Measurements from ENCODE around the gene ATP1A1.

The ATP1A1 gene

GRCh38 chr1:116345011-116345410 is 28.0 kb upstream of the ATP1A1 start:
- no peak for DNase-seq (ENCODE audit: low read depth)

DNA sequence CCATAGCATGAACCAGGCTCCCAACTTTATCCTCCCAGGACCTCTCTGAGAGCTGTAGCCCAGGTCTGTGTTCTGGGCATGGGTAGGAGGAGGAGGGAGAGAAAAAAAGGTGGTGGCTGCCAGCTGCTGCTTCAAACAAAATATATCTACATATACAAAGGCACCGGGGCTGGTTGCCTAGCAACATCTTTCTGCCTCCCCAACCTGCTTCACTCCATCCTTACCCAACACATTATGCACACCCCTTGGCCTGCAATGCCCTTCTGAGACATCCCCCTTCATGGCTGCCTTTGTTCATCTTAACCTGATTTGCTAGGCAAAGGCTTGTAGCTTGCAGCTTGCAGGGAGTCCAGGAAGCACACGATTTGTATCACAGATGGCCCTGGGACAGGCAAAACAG is 27.2 kb upstream of the ATP1A1 start:
- no peak for DNase-seq (ENCODE audit: low read depth)

DNA sequence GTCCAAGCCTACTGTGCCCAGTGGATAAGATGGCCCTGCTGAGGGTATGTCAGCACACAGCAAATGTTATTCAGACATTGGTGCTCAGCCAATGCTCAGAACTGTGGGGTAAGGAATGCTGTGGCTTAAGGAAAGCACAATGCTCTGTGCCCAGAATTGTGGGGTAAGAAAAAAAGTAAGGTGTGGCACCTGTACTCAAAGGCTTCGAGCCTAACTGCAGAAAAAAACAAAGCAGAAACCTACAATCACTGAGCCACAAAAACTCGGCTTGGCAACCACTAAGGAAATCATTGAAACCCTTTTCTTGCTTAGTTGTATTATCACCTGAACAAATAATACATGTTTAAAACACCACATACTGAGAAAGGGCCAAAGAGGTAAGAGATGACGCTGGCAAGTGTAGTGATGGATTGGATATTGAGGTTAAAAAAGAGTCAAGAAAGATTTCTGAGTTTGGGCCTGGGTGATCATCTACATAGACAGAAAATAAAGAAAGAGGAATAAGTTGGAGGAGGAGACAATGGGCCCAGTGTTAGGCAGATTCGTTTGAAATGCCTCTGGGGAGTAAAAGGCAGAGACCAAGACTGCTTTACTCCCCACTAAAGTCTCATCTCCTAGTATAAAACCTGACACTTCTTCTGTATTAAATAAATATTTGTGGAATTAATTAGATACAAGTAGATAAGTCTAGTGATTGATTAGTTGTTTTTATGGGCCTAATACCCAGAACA is 25.9 kb upstream of the ATP1A1 start:
- DNase-seq (ENCODE audit: low read depth), result no peak

GRCh38 chr1:116347696-116348095 is 25.3 kb upstream of the ATP1A1 start:
- no peak for DNase-seq (ENCODE audit: low read depth)

DNA sequence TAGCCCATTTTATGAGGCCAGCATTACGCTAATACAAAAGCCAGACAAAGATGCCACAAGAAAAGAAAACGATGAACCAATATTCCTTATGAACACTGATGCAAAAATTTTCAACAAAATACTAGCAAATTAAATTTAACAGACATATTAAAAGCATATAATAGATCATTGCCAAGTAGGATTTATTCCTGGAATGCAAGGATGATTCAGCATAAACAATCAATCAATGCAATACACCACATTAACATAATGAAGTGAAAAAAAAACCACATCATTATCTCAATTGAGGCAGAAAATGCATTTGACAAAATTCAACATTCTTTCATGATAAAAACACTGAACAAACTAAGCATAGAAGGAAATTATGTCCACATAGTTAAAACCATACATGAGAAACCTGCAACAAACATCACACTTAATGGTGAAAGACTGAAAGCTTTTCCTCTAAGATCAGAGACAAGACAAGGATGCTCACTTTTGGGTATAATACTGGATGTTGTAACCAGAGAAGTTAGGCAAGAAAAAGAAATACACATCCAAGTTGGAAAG is 22.9 kb upstream of the ATP1A1 start:
- no peak for DNase-seq (ENCODE audit: low read depth)

- no peak for DNase-seq (ENCODE audit: low read depth)
Measured at GRCh38 chr1:116351914-116352313, 21.1 kb upstream of the ATP1A1 start.

DNA sequence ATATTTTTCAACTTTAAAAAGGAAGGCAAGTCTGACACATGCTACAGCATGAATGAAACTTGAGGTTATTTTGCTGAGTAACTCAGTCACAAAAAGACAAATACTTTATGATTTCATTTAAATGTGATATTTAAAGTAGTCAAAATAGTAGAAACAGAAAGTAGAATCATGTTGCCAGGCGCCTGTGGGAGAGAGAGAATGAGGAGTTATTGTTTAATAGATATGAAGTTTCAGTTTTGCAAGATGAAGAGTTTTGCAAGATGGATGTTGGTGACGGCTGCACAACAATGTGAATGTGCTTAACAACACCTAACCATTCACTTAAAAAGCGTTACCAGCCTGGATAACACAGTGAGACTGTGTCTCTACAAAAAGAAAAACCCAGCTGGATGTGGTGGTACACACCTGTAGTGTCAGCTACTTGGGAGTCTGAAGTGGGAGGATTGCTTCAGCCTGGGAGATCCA is 20.7 kb upstream of the ATP1A1 start:
- no peak for DNase-seq (ENCODE audit: low read depth)

DNA sequence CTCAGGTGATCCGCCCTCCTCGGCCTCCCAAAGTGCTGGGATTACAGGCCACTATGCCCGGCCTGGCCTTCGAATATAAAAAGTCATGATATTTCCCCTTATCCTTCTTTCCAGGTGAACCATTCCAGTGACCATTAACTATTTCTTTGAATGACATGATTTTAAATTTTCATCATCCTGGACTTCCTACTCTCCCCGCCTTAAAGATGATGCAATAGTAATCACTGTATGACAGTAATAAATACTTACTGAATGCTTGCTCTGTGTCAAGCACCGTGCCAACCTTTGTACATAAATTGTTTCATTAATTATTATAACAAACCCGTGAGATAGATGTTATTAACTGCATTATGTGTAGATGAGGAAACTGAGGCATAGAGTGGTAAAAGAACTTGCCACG is 19.9 kb upstream of the ATP1A1 start:
- DNase-seq (ENCODE audit: low read depth), result no peak

DNA sequence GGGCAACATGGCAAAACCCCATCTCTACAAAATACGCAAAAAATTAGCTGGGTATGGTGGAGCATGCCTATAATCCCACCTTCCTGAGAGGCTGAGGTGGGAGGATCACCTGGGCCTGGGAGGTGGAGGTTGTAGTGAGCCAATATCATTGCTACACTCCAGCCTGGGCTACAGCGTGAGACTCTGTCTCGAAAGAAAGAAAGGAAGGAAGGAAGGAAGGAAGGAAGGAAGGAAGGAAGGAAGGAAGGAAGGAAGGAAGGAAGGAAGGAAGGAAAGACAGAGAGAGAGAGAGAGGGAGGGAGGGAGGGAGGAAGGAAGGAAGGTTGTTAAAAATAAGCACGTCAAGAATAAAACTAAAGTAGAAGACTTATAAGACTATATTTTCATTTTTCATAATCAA is 17.0 kb upstream of the ATP1A1 start:
- no peak for DNase-seq (ENCODE audit: low read depth)

- DNase-seq (ENCODE audit: low read depth), result no peak
Measured at GRCh38 chr1:116356673-116357072, 16.4 kb upstream of the ATP1A1 start.

GRCh38 chr1:116357487-116357886 is 15.6 kb upstream of the ATP1A1 start:
- no peak for DNase-seq (ENCODE audit: low read depth)

GRCh38 chr1:116359060-116359830 is 13.8 kb upstream of the ATP1A1 start:
- DNase-seq (ENCODE audit: low read depth), result no peak

GRCh38 chr1:116359871-116360270 is 13.2 kb upstream of the ATP1A1 start:
- no peak for DNase-seq (ENCODE audit: low read depth)

- DNase-seq (ENCODE audit: low read depth), result no peak
Measured at GRCh38 chr1:116360429-116361173, 12.4 kb upstream of the ATP1A1 start.

DNA sequence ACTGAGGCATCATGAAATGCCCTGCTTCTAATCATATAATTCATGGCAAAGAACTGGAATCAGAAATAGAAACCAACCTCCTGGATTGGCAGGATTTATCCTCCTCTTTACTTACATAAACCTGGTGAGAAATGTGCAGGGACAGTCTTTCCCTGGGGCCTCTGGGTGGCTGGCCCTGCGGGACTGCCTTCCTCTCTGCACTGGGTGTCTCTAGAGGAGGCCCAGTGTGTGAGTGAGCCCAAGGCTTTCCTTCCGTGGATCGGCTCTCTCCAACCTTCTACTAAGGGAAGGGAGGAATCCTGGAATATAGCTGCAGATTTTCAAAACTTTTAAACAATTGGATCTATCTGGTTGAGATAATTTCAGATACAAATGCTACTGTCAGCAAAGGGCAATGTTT is 11.4 kb upstream of the ATP1A1 start:
- no peak for DNase-seq (ENCODE audit: low read depth)

- DNase-seq (ENCODE audit: low read depth), result no peak
Measured at GRCh38 chr1:116362050-116362449, 11.0 kb upstream of the ATP1A1 start.

- DNase-seq (ENCODE audit: low read depth), result no peak
Measured at GRCh38 chr1:116365353-116365780, 7.7 kb upstream of the ATP1A1 start.

- DNase-seq (ENCODE audit: low read depth), result no peak
Measured at GRCh38 chr1:116365857-116366256, 7.2 kb upstream of the ATP1A1 start.

GRCh38 chr1:116367256-116367945 is 5.6 kb upstream of the ATP1A1 start:
- no peak for DNase-seq (ENCODE audit: low read depth)

- no peak for DNase-seq (ENCODE audit: low read depth)
Measured at GRCh38 chr1:116368241-116368640, 4.8 kb upstream of the ATP1A1 start.

- no peak for DNase-seq (ENCODE audit: low read depth)
Measured at GRCh38 chr1:116370181-116370580, 2.9 kb upstream of the ATP1A1 start.

- DNase-seq (ENCODE audit: low read depth), result no peak
Measured at GRCh38 chr1:116371752-116372151, 1.3 kb upstream of the ATP1A1 start.

All from fibroblast of the conjunctiva (primary cell).